ENCODE data around the gene NUP50. TPM values are rescaled to one million over a fixed set of nuclear protein-coding genes. Genes with fewer than 3 reads are reported as not detected.

The NUP50 gene, protein sequence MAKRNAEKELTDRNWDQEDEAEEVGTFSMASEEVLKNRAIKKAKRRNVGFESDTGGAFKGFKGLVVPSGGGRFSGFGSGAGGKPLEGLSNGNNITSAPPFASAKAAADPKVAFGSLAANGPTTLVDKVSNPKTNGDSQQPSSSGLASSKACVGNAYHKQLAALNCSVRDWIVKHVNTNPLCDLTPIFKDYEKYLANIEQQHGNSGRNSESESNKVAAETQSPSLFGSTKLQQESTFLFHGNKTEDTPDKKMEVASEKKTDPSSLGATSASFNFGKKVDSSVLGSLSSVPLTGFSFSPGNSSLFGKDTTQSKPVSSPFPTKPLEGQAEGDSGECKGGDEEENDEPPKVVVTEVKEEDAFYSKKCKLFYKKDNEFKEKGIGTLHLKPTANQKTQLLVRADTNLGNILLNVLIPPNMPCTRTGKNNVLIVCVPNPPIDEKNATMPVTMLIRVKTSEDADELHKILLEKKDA
- 31.0 TPM for polyA plus RNA-seq (2013, experiment 1 of 2; ENCODE audit: insufficient read length)
- polyA plus RNA-seq (2013, experiment 2 of 2; ENCODE audit: insufficient read length), result 30.4 TPM

DNA sequence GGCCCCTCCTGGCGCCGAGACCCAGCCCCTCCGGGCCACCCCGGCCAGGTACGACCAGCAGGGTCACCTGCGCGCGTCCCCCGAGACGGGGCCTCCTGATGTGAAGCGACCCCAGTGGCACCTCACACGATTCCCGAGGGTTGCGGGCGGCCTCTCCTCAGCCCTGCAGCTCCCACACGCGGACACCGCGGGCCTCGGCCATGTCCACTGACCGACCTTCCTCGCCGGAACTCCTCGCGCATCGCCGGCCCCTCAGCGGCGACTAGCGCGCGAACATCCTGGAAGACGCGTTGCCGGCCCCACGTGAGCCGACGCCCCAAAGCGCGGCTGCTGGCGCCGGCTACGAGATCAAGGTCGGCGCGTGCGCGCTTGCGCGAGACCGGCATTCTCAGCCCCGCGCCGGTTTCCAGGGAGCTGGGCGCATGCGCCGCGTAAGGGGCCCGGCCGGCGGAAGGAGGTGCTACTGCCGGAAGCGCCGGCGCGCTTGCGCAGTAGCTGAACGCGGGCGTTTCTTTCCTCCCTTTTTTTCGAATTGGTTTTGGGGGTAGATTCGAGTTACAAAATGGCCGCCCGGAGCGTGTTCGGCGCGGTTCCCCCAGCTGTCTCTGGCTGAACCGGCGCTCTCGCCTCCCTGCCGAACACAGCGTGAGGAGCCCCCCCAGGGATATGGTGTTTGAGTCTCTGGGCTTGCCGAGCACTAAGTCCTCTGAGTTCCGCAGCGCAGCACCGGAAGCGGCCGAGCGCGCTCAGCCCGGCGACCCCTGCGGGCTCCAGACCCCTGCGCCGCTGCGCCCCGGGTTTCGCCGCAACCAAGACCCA is at the start of gene NUP50:
Gene NUP50 (plus strand): TSS at position 475 of the 819 bp plus-strand sequence. CDS start 4,253 bp downstream, outside the sequence.
- DNase-seq, result peak; percentile 96

DNA sequence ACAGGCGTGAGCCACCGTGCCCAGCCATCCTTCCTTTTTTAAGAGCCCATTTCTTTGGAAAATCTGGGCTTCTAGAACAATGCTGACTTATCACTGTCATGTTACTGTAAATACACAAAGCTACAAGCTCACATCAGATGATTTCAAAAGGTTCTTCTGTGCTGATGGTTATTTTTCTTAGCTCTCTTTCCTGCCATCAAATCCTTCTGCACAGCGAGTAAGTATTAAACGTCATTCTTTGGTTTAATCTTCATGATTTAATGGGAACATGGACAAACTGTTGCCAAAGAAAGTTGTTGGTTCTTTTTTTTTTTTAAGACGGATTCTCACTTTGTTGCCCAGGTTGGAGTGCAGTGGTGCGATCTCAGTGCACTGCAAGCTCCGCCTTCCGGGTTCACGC is 43.3 kb upstream of the NUP50 start:
- no peak for DNase-seq

DNA sequence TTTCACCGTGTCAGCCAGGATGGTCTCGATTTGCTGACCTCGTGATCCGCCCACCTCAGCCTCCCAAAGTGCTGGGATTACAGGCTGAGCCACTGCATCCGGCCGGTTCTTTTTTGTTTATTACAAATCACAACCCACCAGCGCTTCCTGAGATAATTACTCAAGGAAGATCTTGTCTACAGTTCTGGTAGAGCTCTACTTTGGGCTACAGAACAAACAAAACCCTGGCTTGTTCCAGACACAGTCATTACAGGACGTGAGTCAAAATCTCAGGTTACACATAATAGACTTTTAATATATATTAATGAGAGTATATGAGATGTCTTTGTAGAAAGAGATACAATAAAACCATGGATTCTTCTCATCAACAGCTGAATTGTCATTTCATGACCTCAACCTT is 42.8 kb upstream of the NUP50 start:
- DNase-seq, result no peak

DNA sequence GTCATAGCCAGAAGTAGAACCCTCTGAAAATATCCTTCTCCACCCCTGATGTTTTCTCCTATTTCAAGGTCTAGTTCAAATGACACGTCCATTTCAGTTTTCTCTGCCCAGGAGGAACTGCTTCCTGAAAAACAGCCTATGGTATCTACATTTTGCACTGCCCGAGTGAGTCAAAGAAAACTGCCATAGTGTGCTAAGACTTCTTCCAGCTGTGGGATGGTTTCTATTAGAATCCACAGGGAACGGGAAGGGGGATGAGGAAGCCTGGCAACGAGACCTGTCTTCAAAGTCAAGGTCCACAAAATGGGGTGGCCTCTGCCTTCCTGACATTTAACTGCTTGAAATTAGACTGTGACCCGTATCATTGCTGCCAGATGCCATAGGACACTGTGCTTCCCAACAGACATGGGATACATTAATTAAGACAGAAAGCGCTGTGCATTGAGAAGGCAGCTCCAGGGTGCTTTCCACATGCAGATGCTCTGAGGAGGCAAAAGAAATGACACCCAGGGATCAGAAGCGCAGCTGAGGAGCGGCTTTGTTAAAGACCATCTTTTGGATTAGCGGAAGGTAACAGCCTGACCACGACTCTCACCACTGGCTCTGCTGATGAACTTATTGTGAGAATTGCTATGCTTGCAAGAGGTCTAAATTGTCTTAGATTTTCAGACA is 39.4 kb upstream of the NUP50 start:
- no peak for DNase-seq

DNA sequence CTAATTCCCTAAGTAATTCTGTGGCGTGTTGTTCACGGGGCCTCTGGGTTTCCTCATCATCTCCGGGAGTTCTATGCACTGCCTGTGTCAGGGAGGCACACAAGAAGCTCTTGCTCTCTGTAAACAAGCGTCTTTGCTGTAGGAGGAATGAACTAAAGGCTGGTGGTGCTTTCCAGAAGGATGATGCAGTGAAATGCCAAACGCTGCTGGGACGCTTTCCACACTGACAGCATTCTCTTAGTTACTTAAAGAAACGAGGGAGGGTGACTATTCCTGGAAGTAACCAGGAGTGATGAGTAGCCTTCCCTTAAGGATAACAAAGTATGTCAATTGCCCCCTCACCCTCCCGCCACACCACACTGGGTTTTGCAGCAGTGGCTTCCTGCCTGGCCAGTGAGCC is 38.5 kb upstream of the NUP50 start:
- DNase-seq, result peak; percentile 42

DNA sequence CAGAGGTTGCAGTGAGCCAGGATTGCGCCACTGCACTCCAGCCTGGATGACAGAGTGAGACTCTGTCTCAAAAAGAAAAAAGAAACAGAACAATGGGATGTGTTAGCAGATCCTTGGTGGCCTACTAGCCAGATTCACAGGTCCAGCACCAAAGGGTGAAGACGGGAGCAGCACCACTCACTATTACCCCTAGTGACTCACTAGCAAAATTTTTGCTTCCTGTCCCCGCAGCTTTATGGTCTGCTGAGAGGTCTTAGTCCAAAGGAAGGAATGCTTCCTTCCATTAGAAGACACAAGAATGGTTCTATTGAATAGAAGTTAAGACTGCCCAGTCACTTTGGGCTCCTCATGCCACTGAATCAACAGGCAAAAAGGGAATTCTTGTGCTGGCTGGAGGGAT is 35.9 kb upstream of the NUP50 start:
- DNase-seq, result peak; percentile 56

DNA sequence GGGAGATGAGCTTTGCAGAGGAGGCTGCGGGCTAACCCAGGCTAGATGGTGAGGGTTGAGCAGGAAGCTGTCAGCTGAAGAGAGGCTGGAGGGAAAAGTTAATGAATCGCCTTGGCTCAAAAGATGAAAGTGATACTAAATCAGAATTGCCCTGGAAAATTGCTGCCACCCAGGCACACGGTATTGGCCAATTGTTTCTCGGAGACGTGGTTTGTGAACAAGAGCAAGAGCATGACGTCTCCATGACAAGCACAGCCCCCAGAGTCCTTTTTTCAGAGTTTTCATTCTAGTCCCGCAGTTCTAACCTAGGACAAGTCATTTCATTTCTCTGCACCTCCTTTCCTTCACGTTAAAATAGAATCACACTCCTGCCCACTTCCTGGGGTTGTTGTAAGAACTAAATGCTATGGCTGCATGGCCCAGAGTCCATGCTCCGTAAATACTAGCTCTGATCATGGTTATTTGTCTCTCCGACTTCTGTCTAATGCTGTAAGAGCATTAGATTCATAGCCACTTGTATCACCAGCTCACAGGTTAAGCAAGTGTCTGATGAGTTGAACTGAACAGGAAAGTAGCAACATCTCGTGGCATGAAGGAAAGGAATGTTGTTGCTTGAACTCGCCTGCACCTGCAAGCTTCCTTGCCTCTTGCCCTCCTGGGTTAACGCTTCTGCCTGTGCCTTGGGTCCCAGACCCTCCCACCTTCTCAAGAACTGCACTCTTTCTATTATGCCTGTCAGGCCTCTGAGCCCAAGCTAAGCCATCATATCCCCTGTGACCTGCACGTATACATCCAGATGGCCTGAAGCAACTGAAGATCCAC is 33.8 kb upstream of the NUP50 start:
- DNase-seq, result no peak

DNA sequence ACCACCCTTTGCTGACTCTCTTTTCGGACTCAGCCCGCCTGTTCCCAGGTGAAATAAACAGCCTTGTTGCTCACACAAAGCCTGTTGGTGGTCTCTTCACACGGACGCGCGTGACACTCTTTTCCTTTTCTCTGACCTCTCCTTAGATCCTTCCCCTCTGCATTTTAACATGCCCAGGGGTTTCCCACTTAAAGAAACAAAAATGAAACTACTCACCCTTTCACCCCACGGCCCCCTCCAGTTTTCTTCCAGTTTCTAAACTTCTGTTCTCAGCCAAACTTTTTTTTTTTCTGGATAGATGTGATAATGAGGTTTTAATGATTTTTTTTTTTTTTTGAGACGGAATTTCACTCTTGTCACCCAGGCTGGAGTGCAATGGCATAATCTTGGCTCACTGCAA is 32.8 kb upstream of the NUP50 start:
- DNase-seq, result no peak

DNA sequence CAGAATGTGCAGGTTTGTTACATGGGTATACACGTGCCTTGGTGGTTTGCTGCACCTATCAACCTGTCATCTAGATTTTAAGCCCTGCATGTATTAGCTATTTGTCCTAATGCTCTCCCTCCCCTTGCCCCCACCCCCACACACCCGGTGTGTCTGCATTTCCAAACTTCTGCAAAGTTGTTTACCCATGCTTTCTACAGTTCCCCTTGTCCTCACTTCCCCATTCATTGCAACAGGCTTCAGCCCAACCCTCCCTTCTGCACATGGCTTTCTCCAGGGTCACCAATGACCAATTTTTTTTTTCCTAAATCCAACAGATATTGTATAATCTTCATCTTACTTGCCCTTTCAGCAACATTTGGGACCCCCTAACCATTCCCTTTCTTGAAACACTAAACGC is 32.0 kb upstream of the NUP50 start:
- no peak for DNase-seq

DNA sequence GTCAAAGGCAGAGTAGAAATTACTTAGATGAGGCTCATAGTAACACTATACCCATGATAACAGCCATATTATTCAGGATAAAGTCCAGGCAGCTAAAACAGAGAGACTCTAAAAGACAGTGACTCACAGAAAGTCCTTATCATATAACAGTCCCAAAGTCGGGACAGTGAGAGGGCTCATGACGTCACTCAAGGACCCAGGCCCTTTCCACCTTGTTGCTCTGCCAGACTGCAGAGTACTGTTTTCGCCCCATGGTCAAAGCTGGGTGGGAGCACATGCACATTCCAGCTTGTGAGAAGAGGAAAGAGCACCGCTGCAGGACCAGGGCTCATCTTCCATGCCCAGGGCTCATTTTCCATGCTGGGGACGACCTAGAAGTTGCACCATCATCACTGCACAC is 29.4 kb upstream of the NUP50 start:
- no peak for DNase-seq

DNA sequence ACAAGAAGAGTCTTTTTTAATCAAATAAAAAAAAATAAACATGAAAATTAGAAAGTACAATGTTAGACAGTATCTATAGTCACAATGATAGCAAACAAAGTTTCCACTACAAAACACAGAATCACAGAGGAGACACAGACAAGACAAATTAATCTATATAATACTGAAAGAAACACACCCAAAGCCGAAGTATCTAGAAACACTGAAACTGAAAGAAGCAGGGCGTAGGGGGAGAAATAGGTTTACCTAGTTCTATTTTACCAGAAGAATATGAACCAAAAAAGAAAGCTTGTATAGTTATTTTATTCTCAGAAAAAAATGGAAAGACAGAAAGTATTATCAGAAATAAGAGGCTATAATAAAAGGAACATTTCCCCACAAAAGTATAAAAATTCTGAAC is 27.1 kb upstream of the NUP50 start:
- DNase-seq, result no peak

DNA sequence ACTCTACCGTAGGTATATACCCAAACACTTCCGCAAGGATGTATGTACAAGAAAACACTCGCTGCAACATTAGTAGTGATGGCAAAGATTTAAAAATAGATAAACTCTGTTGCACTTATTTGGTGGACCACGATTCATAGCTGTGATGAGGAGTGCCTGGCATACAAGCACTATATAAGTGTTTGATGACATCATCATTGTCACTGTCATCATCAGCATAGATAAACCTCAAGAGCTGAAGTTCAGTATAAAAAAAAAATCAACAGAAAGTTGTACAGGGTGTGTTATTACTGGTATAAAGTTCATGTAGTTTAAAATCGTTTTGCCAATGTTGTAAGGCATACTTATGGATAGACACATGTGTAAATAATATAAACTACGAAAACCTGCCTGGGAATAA is 24.0 kb upstream of the NUP50 start:
- no peak for DNase-seq

DNA sequence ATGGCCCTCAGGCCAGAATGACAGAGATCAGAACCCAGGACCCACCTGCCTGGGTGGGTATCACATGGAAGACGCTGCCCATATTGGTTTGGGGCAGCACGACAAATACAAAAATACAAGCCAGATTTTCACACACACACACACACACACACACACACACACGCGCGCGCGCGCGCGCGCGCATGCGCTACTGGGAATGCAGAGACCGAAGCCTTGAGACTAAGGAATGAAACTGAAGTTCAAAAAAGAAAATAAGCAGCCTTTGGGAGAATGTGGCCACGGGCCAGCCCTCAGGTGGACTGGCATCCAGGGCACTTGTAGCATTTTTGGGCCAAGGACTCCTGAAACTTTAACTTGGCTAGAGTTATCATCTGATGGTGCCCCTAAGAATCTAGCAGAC is 21.3 kb upstream of the NUP50 start:
- no peak for DNase-seq

DNA sequence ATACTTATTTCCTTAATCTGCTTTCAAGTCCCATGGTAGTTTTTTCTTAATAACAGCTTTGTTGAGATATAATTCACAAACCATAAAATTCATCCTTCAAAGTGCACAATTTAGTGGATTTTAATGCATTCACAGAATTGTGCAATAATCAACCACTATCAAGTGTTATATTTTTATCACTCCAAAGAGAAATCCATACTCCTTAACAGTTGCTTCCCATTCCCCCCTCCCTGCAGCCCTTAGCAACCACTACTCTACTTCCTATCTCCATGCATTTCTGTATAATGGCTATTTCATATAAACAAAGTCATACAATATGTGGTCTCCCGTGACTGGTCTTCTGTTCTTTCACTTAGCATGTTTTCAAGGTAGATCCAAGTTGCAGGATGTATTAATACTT is 18.8 kb upstream of the NUP50 start:
- DNase-seq, result no peak

DNA sequence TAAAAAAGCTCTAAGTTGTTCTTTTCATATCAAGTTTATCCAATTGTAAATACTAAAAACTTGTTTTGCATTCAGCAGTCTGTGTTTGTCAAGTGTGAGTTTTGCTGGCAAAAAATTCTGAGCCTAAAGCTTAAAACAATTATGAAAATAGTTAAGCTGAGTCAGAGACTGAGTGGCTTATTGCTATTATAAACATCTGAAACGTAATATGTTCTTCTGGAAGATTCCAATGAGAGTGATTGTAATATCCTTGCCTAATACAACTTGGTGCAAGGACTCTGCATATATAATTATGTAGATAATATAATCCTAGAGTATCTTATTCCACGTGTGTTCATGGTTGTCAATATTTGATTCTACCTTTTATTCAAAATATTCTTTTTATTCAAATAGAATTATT is 14.1 kb upstream of the NUP50 start:
- peak; percentile 12 for DNase-seq

DNA sequence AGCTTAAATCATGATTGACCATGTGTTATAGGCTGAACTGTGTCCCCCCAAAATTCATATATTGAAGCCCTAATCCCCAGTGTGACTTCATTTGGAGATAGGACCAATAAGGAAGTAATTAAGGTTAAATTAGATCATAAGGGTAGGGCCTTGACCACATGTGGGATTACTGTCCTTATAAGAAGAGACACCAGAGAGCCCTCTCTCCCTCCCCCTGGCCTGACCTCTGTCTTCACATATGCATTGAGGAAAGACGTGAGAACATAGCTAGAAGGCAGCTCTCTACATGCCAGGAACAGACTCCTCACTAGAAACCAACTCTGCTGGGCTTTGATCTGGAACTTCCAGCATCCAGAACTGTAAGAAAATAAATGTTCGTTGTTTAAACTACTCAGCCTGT is 13.6 kb upstream of the NUP50 start:
- DNase-seq, result no peak

DNA sequence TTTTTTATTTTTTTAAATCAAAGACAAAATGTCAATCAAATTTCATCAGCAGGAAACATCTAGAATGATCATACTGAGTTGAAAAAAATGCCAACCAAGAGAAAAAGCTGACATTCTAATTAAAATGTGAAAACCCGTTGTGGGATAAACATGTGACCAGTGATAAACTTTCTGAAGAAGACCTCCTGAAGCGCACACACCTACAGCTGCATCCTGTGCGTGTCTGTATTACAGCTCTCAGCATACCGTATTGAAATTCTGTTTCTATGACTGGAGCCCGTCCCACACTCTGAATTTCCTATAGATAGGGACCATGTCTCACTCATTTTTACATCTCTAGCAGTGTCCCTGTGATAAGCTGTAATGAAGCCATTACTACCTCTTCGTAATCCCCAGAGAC is 12.2 kb upstream of the NUP50 start:
- DNase-seq, result no peak

DNA sequence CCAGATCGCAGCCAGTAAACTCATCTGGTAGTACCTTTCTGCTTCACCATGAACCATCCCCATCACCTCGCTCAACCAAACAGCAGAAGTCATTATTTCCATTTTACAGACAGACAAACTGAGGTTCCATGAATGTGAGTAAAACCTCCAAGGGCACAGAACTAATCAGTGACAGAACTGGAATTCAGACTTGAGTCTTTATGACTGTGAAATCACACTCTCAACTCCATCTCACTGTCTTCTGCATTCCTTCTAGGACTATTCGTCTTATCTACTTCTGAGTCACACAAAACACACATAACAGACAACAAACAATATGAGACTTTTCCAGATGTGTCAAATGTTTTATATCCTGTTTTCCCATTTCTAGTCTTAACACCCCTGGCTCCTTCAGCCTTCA is 9.3 kb upstream of the NUP50 start:
- DNase-seq, result peak; percentile 26

DNA sequence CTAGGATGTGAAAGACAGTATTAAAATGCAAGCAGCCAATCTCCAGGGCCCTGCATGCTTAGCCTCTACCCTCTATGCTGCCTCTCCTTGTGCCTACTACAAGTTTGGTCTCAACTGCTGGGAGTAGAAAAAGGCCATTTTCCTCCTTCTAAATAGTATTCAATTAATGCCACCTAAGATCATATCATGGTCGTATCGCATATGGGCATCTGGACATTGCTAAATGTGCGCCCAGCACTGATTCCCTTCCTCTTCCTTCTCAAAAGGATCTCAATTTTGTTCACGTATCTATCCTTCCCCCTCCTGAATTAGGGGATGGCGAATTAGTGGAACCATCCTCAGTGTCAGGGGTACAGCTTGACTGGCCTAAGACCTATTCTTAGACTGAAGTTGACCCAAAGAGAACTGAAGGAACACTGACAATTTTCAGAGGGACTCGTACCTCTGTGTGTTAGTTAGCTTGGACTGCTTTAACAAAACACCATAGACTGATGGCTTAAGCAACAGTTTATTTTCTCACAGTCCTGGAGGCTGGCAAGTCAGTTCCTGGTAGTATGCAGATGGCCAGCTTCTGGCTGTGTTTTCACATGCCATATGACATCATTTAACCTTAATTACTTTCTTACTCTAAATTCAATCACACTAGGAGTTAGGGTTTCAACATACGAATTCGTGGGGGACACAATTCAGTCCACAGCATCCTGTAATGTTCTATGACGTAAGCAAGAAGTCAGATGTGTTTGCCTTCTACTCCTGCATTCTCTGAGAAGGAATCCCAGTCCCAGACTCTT is 8.5 kb upstream of the NUP50 start:
- DNase-seq, result peak; percentile 30

DNA sequence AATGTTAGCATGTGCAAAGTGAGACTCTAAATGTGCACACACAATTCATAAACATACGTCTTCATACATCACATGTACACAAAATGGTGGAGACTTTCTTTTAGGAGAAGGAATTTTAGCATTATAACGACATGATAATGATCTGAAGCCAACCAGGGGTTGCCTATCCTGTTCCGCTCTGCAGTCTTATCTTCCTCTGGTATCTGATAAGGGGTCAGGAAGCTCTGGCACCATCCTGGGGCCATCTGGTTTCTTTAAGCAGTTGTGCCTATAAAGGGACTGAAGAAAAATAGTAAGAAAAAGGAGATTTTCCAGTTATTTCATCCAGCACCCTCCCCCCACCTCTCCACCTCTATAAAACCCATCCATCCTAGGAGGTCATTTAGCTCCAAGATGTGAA is 5.8 kb upstream of the NUP50 start:
- DNase-seq, result no peak
